ENCODE results near the gene BRPF1. TPM values are rescaled to one million over a fixed set of nuclear protein-coding genes. Genes with fewer than 3 reads are reported as not detected.

The BRPF1 gene
- total RNA-seq, 1 experiment from 2014 or later = 23.6 TPM

- intact Hi-C loops (cut with micrococcal nuclease) = no loop called here
- Histone ChIP-seq H3K9me2 (ENCODE audit: insufficient read depth) (no peaks in the 10 kb centered on the region), H3K4me2 (ENCODE audit: low read length) (no peak overlapping the region), H3K4me1 (ENCODE audit: control insufficient read depth in 1 of 2, insufficient read depth in 2 of 2, low read length in 2 of 2) (no peaks in the 10 kb centered on the region), H4K20me1 (ENCODE audit: insufficient read depth) (no peaks in the 10 kb centered on the region), H3K9me3 (ENCODE audit: control insufficient read depth in 1 of 2, insufficient read depth in 1 of 2, low read depth in 1 of 2, low read length in 2 of 2) (no peaks in the 10 kb centered on the region), H3K79me2 (ENCODE audit: insufficient read depth, low read length) (peaks cover 11% of the 10 kb centered on the region; the same call in 1 of the 2 replicates), H3K4me3 (replicated peaks in 1 of 2; ENCODE audit: low read depth in 1 of 2, low read length in 2 of 2) (no peak overlapping the region), H3K27ac (ENCODE audit: low read depth, low read length) (no peak overlapping the region), H3K9ac (ENCODE audit: low read length) (no peak overlapping the region), H3K27me3 (ENCODE audit: insufficient read depth, low read length) (no peaks in the 10 kb centered on the region), H2AFZ (ENCODE audit: low read depth, low read length, poor library complexity, severe bottlenecking) (no peak overlapping the region), H3K36me3 (ENCODE audit: control insufficient read depth in 1 of 2, insufficient read depth in 2 of 2, low read length in 2 of 2) (peaks cover 77 to 92% of the 10 kb centered on the region in 2 experiments; a peak in 3 of 4 replicates)
- ChIA-PET RAD21 (ENCODE audit: low non-redundant PET in 1 of 2, low total read pairs in 2 of 2, uncharacterized antibody in 2 of 2, unreplicated experiment in 2 of 2) (no interaction called here), CTCF (no interaction called here), POLR2A (no interaction called here)
- DNase-seq (ENCODE audit: low read depth, low spot score) (no peak), ATAC-seq (no peak)
- BruUV-seq (replicated peaks) = no TSS peak
- no peak for TF ChIP-seq ZNF274 (IDR thresholded peaks at IDR 0.05; ENCODE audit: low read depth, low read length)
Measured at GRCh38 chr3:9742560-9742959, 11.0 kb downstream of the BRPF1 start.

- Histone ChIP-seq H3K79me2 (ENCODE audit: insufficient read depth, low read length) (peaks cover 5% of the 10 kb centered on the region; the same call in 1 of the 2 replicates), H3K27me3 (ENCODE audit: insufficient read depth, low read length) (no peaks in the 10 kb centered on the region), H3K9ac (ENCODE audit: low read length) (no peak overlapping the region), H3K27ac (ENCODE audit: low read depth, low read length) (no peak overlapping the region), H3K9me3 (ENCODE audit: control insufficient read depth in 1 of 2, insufficient read depth in 1 of 2, low read depth in 1 of 2, low read length in 2 of 2) (no peaks in the 10 kb centered on the region), H3K36me3 (ENCODE audit: control insufficient read depth in 1 of 2, insufficient read depth in 2 of 2, low read length in 2 of 2) (peaks cover 75 to 89% of the 10 kb centered on the region in 2 experiments), H4K20me1 (ENCODE audit: insufficient read depth) (no peaks in the 10 kb centered on the region), H3K4me3 (replicated peaks in 1 of 2; ENCODE audit: low read depth in 1 of 2, low read length in 2 of 2) (no peak overlapping the region), H3K4me1 (ENCODE audit: control insufficient read depth in 1 of 2, insufficient read depth in 2 of 2, low read length in 2 of 2) (no peaks in the 10 kb centered on the region), H3K4me2 (ENCODE audit: low read length) (no peak overlapping the region), H3K9me2 (ENCODE audit: insufficient read depth) (no peaks in the 10 kb centered on the region), H2AFZ (ENCODE audit: low read depth, low read length, poor library complexity, severe bottlenecking) (no peak overlapping the region)
- no TSS peak for BruUV-seq (replicated peaks)
- DNase-seq (ENCODE audit: low read depth, low spot score) (no peak), ATAC-seq (no peak)
- no peak for TF ChIP-seq CBX3 (IDR thresholded peaks at IDR 0.05; ENCODE audit: low read depth)
- TF ChIP-seq CTCF (IDR thresholded peaks at IDR 0.05 in 2 of 3, conservative IDR thresholded peaks at IDR 0.05 in 1 of 3; ENCODE audit: borderline replicate concordance in 1 of 3, insufficient read depth in 1 of 3, low read depth in 2 of 3, low read length in 2 of 3) = no peak
- TF ChIP-seq REST (IDR thresholded peaks at IDR 0.05; ENCODE audit: low read depth) = no peak
- TF ChIP-seq EGR1 (IDR thresholded peaks at IDR 0.05; ENCODE audit: low read depth) = no peak
- no peak for TF ChIP-seq CEBPB (IDR thresholded peaks at IDR 0.05; ENCODE audit: low read depth)
- intact Hi-C loops (cut with micrococcal nuclease) = no loop called here
- ChIA-PET CTCF (no interaction called here), POLR2A (interaction anchor here (0.6 kb wide), 1 partner anchor 30 kb away, joined by 3 read pairs; no protein-coding TSS in a partner anchor), RAD21 (ENCODE audit: low non-redundant PET in 1 of 2, low total read pairs in 2 of 2, uncharacterized antibody in 2 of 2, unreplicated experiment in 2 of 2) (no interaction called here)
Measured at GRCh38 chr3:9743548-9743947, 12.0 kb downstream of the BRPF1 start.
